WTC11 (cell line): ENCODE measurements around the gene KIF13A.
"Not testable (repeated sequence)": the region's sequence is repeated elsewhere in the genome, so short reads cannot be mapped to it uniquely, and the experiment has no call there.

ENCODE experiments used
- SMAD4 ChIP-seq: sonication (generic); formaldehyde crosslinking; IDR thresholded peaks from 2 replicates; pipeline ENCODE4 v1.8.0; 2022; ENCODE audit warnings: mild to moderate bottlenecking, missing genetic modification reagents
- TF ChIP-seq, protein P1 (sequence below): fragments of 200-600 bp; IDR thresholded peaks from 2 replicates; pipeline ENCODE4 v1.8.0; 2022; ENCODE audit warnings: antibody characterized with exemption

DNA sequence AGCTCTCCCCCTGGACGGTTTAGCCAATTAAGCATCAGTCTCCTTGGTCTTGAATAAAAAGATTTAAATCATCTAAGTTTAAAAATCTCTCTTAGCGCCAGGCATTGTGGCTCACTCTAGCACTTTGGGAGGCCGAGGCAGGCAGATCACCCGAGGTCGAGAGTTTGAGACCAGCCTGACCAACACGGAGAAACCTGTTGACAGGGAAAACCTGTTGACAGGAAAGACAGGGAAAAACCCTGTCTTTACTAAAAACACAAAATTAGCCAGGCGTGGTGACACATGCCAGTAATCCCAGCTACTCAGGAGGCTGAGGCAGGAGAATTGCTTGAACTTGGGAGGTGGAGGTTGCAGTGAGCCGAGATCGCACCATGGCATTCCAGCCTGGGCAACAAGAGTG lies 97.7 kb downstream of the KIF13A start:
- TF ChIP-seq, protein P1, sequence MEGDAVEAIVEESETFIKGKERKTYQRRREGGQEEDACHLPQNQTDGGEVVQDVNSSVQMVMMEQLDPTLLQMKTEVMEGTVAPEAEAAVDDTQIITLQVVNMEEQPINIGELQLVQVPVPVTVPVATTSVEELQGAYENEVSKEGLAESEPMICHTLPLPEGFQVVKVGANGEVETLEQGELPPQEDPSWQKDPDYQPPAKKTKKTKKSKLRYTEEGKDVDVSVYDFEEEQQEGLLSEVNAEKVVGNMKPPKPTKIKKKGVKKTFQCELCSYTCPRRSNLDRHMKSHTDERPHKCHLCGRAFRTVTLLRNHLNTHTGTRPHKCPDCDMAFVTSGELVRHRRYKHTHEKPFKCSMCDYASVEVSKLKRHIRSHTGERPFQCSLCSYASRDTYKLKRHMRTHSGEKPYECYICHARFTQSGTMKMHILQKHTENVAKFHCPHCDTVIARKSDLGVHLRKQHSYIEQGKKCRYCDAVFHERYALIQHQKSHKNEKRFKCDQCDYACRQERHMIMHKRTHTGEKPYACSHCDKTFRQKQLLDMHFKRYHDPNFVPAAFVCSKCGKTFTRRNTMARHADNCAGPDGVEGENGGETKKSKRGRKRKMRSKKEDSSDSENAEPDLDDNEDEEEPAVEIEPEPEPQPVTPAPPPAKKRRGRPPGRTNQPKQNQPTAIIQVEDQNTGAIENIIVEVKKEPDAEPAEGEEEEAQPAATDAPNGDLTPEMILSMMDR = not testable (repeated sequence)
- TF ChIP-seq SMAD4 (CRISPR knock-in tag) = not testable (repeated sequence)
